Ishikawa (cell line): ENCODE measurements around the gene ERBB4.

ENCODE experiments used
- FOXM1 ChIP-seq: IDR thresholded peaks from 2 replicates; pipeline ENCODE4 v1.6.1; 2012; ENCODE audit warnings: low read depth, borderline replicate concordance
- RAD21 ChIP-seq: IDR thresholded peaks from 2 replicates; pipeline ENCODE4 v1.6.1; 2012; ENCODE audit warnings: low read depth

DNA sequence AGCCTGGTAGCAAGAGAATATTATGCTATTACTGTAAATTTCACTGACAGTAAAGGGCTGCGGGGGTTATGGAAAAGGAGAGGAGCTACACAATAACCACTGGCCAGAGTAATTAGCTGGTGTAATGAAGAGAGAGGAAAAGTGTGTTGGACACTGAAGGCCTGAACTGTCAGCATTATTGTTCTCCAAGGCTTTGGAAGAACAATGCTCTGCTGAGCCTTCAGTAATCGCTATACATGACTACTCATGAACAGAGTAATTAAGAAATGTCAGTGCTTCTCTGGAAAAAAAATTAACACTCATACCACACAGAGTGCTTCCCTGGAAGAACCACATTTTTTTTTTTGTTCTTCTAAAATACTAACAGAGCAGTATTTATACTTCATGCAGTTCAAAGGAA is 1050.9 kb downstream of the ERBB4 start:
- no peak for TF ChIP-seq RAD21
- no peak for TF ChIP-seq FOXM1
